ENCODE data around the gene PLIN1. TPM values are rescaled to one million over a fixed set of nuclear protein-coding genes. Genes with fewer than 3 reads are reported as not detected.

Gene PLIN1
- total and polyA plus RNA-seq, 10 of the 15 experiments (the other 5 are each of a cell fraction or from before 2014, with no cell fraction given) = 0.05 to 0.13 (median 0.09) TPM; not detected in 6

- Histone ChIP-seq H3K36me3 (ENCODE audit: control insufficient read depth in 2 of 2, insufficient read depth in 2 of 2, low read length in 1 of 2) (no peaks in the 10 kb centered on the region), H3K4me2 (ENCODE audit: control insufficient read depth, insufficient read depth) (no peak overlapping the region), H3K4me3 (no peak overlapping the region), H3K27ac (ENCODE audit: control insufficient read depth, insufficient read depth) (no peak overlapping the region), H3K79me2 (ENCODE audit: control insufficient read depth, insufficient read depth, low read length) (no peaks in the 10 kb centered on the region), H4K20me1 (ENCODE audit: control insufficient read depth, insufficient read depth) (no peaks in the 10 kb centered on the region), H3K27me3 (replicated peaks in 1 of 2; ENCODE audit: control insufficient read depth in 2 of 2, insufficient read depth in 2 of 2, low read length in 1 of 2) (no peaks in the 10 kb centered on the region), H3K9ac (ENCODE audit: control insufficient read depth, insufficient read depth, low read length) (no peak overlapping the region), H2AFZ (ENCODE audit: control insufficient read depth, low read depth, low read length) (no peak overlapping the region), H3K9me3 (replicated peaks; ENCODE audit: control insufficient read depth, insufficient read depth, low read length) (no peaks in the 10 kb centered on the region), H3K4me1 (ENCODE audit: control insufficient read depth, insufficient read depth, low read length) (no peaks in the 10 kb centered on the region)
- POLR2A ChIA-PET = no interaction called here
- intact Hi-C loops (cut with micrococcal nuclease; ENCODE audit: unreplicated experiment) = no loop called here
- WGBS (ENCODE audit: insufficient coverage, insufficient replicate concordance, low lambda C conversion rate, missing lambda C conversion rate) = 72% methylated on average over 6 of the region's 6 CpGs
- in situ Hi-C loops (cut with MboI) = no loop called here
- no peak for DNase-seq (ENCODE audit: low read depth, low spot score)
- no peak for ATAC-seq
- TF ChIP-seq, protein P1, sequence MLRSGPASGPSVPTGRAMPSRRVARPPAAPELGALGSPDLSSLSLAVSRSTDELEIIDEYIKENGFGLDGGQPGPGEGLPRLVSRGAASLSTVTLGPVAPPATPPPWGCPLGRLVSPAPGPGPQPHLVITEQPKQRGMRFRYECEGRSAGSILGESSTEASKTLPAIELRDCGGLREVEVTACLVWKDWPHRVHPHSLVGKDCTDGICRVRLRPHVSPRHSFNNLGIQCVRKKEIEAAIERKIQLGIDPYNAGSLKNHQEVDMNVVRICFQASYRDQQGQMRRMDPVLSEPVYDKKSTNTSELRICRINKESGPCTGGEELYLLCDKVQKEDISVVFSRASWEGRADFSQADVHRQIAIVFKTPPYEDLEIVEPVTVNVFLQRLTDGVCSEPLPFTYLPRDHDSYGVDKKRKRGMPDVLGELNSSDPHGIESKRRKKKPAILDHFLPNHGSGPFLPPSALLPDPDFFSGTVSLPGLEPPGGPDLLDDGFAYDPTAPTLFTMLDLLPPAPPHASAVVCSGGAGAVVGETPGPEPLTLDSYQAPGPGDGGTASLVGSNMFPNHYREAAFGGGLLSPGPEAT (IDR thresholded peaks at IDR 0.05; ENCODE audit: low read depth) = no peak
- TF ChIP-seq SPI1 (IDR thresholded peaks at IDR 0.05; ENCODE audit: borderline replicate concordance, insufficient read depth, low read depth, low read length) = peak; percentile 28; the same call in 1 of the 2 replicates
- TF ChIP-seq RB1 (IDR thresholded peaks at IDR 0.05; ENCODE audit: borderline replicate concordance) = no peak
- RAD21 ChIA-PET (ENCODE audit: unreplicated experiment) = no interaction called here
- no peak for FAIRE-seq
- BruUV-seq (replicated peaks) = no TSS peak
- CTCF ChIA-PET = interaction anchor here (0.6 kb wide), 1 partner anchor 498 kb away, joined by 3 read pairs; no protein-coding TSS in a partner anchor
- SMC1A ChIA-PET (ENCODE audit: uncharacterized antibody, unreplicated experiment) = no interaction called here
These were observed 3.6 kb downstream of the PLIN1 start for GRCh38 chr15:89675606-89676005.

DNA sequence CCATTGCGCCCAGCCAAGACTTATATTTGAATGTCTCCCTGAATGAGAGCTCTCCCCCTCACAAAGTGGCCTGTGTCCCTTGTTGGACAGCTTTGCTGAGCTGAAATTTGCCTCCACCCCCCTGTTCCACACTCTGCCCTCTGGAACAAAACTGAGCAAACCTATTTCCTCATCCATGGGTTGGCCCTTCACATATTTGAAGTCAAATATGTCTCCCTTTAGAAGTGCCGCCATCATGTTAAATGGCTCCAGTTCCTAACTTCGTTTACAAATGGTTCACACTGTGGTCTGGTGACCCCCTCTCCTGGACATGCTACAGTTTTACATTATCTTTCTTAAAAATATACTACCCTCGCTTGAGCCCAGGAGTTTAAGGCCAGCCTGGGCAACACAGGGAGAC lies 4.6 kb downstream of the PLIN1 start:
- no TSS peak for BruUV-seq (replicated peaks)
- ChIA-PET SMC1A (ENCODE audit: uncharacterized antibody, unreplicated experiment) (no interaction called here), CTCF (no interaction called here), RAD21 (ENCODE audit: unreplicated experiment) (no interaction called here), POLR2A (no interaction called here)
- Histone ChIP-seq H3K4me1 (ENCODE audit: control insufficient read depth, insufficient read depth, low read length) (no peaks in the 10 kb centered on the region), H2AFZ (ENCODE audit: control insufficient read depth, low read depth, low read length) (no peak overlapping the region), H3K9ac (ENCODE audit: control insufficient read depth, insufficient read depth, low read length) (no peak overlapping the region), H3K9me3 (replicated peaks; ENCODE audit: control insufficient read depth, insufficient read depth, low read length) (no peaks in the 10 kb centered on the region), H3K27ac (ENCODE audit: control insufficient read depth, insufficient read depth) (no peak overlapping the region), H3K4me2 (ENCODE audit: control insufficient read depth, insufficient read depth) (no peak overlapping the region), H3K36me3 (ENCODE audit: control insufficient read depth in 2 of 2, insufficient read depth in 2 of 2, low read length in 1 of 2) (no peaks in the 10 kb centered on the region), H3K4me3 (no peak overlapping the region), H4K20me1 (ENCODE audit: control insufficient read depth, insufficient read depth) (no peaks in the 10 kb centered on the region), H3K27me3 (replicated peaks in 1 of 2; ENCODE audit: control insufficient read depth in 2 of 2, insufficient read depth in 2 of 2, low read length in 1 of 2) (no peaks in the 10 kb centered on the region), H3K79me2 (ENCODE audit: control insufficient read depth, insufficient read depth, low read length) (no peaks in the 10 kb centered on the region)
- no peak for ATAC-seq
- FAIRE-seq = no peak
- no peak for DNase-seq (ENCODE audit: low read depth, low spot score)
- in situ Hi-C loops (cut with MboI) (no loop called here), intact Hi-C loops (cut with micrococcal nuclease; ENCODE audit: unreplicated experiment) (no loop called here)
- 57% methylated on average over 4 of the region's 4 CpGs for WGBS (ENCODE audit: insufficient coverage, insufficient replicate concordance, low lambda C conversion rate, missing lambda C conversion rate)
- TF ChIP-seq CBX5 (IDR thresholded peaks at IDR 0.05; ENCODE audit: low read depth) = no peak
- TF ChIP-seq MYB (IDR thresholded peaks at IDR 0.05; ENCODE audit: borderline replicate concordance, low read depth, low read length) = no peak
- no peak for TF ChIP-seq CHD1 (IDR thresholded peaks at IDR 0.05; ENCODE audit: low read depth, low read length)
- TF ChIP-seq ZBTB40 (IDR thresholded peaks at IDR 0.05; ENCODE audit: borderline replicate concordance) = no peak
- TF ChIP-seq NR2C1 (IDR thresholded peaks at IDR 0.05) = no peak
- no peak for TF ChIP-seq HCFC1 (IDR thresholded peaks at IDR 0.05; ENCODE audit: low read length)
- no peak for TF ChIP-seq RBBP5 (conservative IDR thresholded peaks at IDR 0.05)
- no peak for TF ChIP-seq STAT1 (conservative IDR thresholded peaks at IDR 0.05)
- no peak for TF ChIP-seq KLF5 (IDR thresholded peaks at IDR 0.05; ENCODE audit: partially characterized antibody)
- TF ChIP-seq STAT3 (IDR thresholded peaks at IDR 0.05; ENCODE audit: low read depth, low read length) = no peak
